ENCODE measurements around the gene EFL1.
"Not testable (repeated sequence)": the region's sequence is repeated elsewhere in the genome, so short reads cannot be mapped to it uniquely, and the experiment has no call there.

EFL1 gene

GRCh38 chr15:82262422-82263026 lies at the start of gene EFL1, which contains the start of gene SAXO2:
Gene EFL1 (minus strand): TSS chr15:82262734. CDS start chr15:82261778, 956 bp downstream.
Gene SAXO2 (plus strand): TSS chr15:82262818. CDS start chr15:82262880, 62 bp downstream.
- peak; percentile 78 for DNase-seq

GRCh38 chr15:82311321-82311720 lies 48.8 kb upstream of the EFL1 start:
- DNase-seq, result not testable (repeated sequence)

GRCh38 chr15:82309802-82310201 lies 47.3 kb upstream of the EFL1 start:
- no peak for DNase-seq

GRCh38 chr15:82307714-82308081 lies 45.2 kb upstream of the EFL1 start:
- no peak for DNase-seq

- no peak for DNase-seq
Measured at GRCh38 chr15:82306791-82307713, 44.5 kb upstream of the EFL1 start.

- no peak for DNase-seq
Measured at GRCh38 chr15:82305621-82306048, 43.1 kb upstream of the EFL1 start.

- no peak for DNase-seq
Measured at GRCh38 chr15:82304778-82305090, 42.2 kb upstream of the EFL1 start.

- no peak for DNase-seq
Measured at GRCh38 chr15:82303956-82304777, 41.6 kb upstream of the EFL1 start.

GRCh38 chr15:82301296-82302016 lies 38.9 kb upstream of the EFL1 start:
- DNase-seq, result no peak

- no peak for DNase-seq
Measured at GRCh38 chr15:82300883-82301282, 38.3 kb upstream of the EFL1 start.

- DNase-seq, result not testable (repeated sequence)
Measured at GRCh38 chr15:82300326-82300725, 37.8 kb upstream of the EFL1 start.

GRCh38 chr15:82299511-82299914 lies 37.0 kb upstream of the EFL1 start:
- DNase-seq, result not testable (repeated sequence)

GRCh38 chr15:82298520-82298919 lies 36.0 kb upstream of the EFL1 start:
- no peak for DNase-seq

- no peak for DNase-seq
Measured at GRCh38 chr15:82298032-82298431, 35.5 kb upstream of the EFL1 start.

- no peak for DNase-seq
Measured at GRCh38 chr15:82297546-82297945, 35.0 kb upstream of the EFL1 start.

GRCh38 chr15:82294061-82294690 lies 31.6 kb upstream of the EFL1 start:
- no peak for DNase-seq

GRCh38 chr15:82292271-82292670 lies 29.7 kb upstream of the EFL1 start:
- no peak for DNase-seq

GRCh38 chr15:82288202-82288601 lies 25.7 kb upstream of the EFL1 start:
- not testable (repeated sequence) for DNase-seq

GRCh38 chr15:82286475-82286874 lies 23.9 kb upstream of the EFL1 start:
- DNase-seq, result not testable (repeated sequence)

- not testable (repeated sequence) for DNase-seq
Measured at GRCh38 chr15:82284381-82284780, 21.8 kb upstream of the EFL1 start.

- DNase-seq, result not testable (repeated sequence)
Measured at GRCh38 chr15:82282386-82282785, 19.9 kb upstream of the EFL1 start.

GRCh38 chr15:82281276-82281675 lies 18.7 kb upstream of the EFL1 start:
- not testable (repeated sequence) for DNase-seq
